T-helper 17 cell (primary cell): ENCODE results near the gene TTC34. TPM values are rescaled to one million over a fixed set of nuclear protein-coding genes. Genes with fewer than 3 reads are reported as not detected.

ENCODE experiments used
- ATAC-seq: fragments of 150-1000 bp; cut with Tn5 transposase; 2 replicates; pipeline ENCODE4 v1.10.0; 2021; ENCODE audit warnings: mild to moderate bottlenecking, moderate library complexity
- DNase-seq, 3 donors: peaks; one replicate each; pipeline versions ENCODE4 v3.0.0 to v3.0.0-alpha.2; 2020 to 2021
- H3K9me3 ChIP-seq: one replicate; pipeline ENCODE4 v1.7.0; 2013; ENCODE audit warnings: low read length, mild to moderate bottlenecking; ENCODE audit not compliant: control insufficient read depth, poor library complexity, severe bottlenecking
- H3K27ac Mint-ChIP-seq: one replicate; pipeline ENCODE4 v1.8.0; 2022; ENCODE audit warnings: mild to moderate bottlenecking, moderate library complexity, mixed read lengths
- H3K27me3 Mint-ChIP-seq: one replicate; pipeline ENCODE4 v1.8.0; 2022; ENCODE audit warnings: mixed read lengths
- H3K36me3 Mint-ChIP-seq: one replicate; pipeline ENCODE4 v1.8.0; 2022; ENCODE audit warnings: low read depth, mixed read lengths
- H3K4me1 Mint-ChIP-seq: one replicate; pipeline ENCODE4 v1.8.0; 2022; ENCODE audit warnings: mild to moderate bottlenecking, mixed read lengths
- H3K4me3 Mint-ChIP-seq: one replicate; pipeline ENCODE4 v1.8.0; 2022; ENCODE audit warnings: mild to moderate bottlenecking, moderate library complexity, mixed read lengths
- total RNA-seq, 4 donors: library from RNA in 2 of 4; stranded (reverse) in 2 of 4; gene quantifications; one replicate each; pipeline ENCODE4 v1.2.3 and lab custom pipeline; 2022 to 2026

The TTC34 gene
- total RNA-seq, 2 donors from 2014 or later, result 0.94 to 1.1 TPM

GRCh38 chr1:2590233-2591141 is 211.0 kb downstream of the TTC34 start:
- H3K9me3 ChIP-seq, result no peaks in the 10 kb centered on the region
- Mint-ChIP-seq H3K4me3 (peak overlapping the region; percentile 39), H3K27me3 (no peaks in the 10 kb centered on the region), H3K27ac (no peak overlapping the region), H3K36me3 (peaks cover 3% of the 10 kb centered on the region), H3K4me1 (peaks cover 13% of the 10 kb centered on the region)
- DNase-seq, result no peak
- ATAC-seq, result no peak

GRCh38 chr1:2589431-2590232 is 211.9 kb downstream of the TTC34 start:
- H3K4me3 Mint-ChIP-seq, result no peak overlapping the region
- no peak overlapping the region for H3K27ac Mint-ChIP-seq

GRCh38 chr1:2588661-2589430 is 212.6 kb downstream of the TTC34 start:
- Mint-ChIP-seq H3K27me3 (no peaks in the 10 kb centered on the region), H3K36me3 (peaks cover 3% of the 10 kb centered on the region), H3K4me1 (peaks cover 26% of the 10 kb centered on the region), H3K27ac (no peak overlapping the region), H3K4me3 (no peak overlapping the region)
- no peak for DNase-seq
- no peak for ATAC-seq
- H3K9me3 ChIP-seq, result no peaks in the 10 kb centered on the region

More at GRCh38 chr1:2589431-2590232, 211.9 kb downstream of the TTC34 start:
- no peak for ATAC-seq
- DNase-seq, result no peak
- peaks cover 20% of the 10 kb centered on the region for H3K4me1 Mint-ChIP-seq
- peaks cover 3% of the 10 kb centered on the region for H3K36me3 Mint-ChIP-seq
- H3K9me3 ChIP-seq, result no peaks in the 10 kb centered on the region
- no peaks in the 10 kb centered on the region for H3K27me3 Mint-ChIP-seq

GRCh38 chr1:2587860-2588571 is 213.5 kb downstream of the TTC34 start:
- Mint-ChIP-seq H3K27me3 (no peaks in the 10 kb centered on the region), H3K36me3 (peaks cover 3% of the 10 kb centered on the region), H3K4me3 (peak overlapping the region; percentile 91), H3K27ac (no peak overlapping the region), H3K4me1 (peaks cover 29% of the 10 kb centered on the region)
- ATAC-seq (no peak), DNase-seq (no peak)
- H3K9me3 ChIP-seq, result no peaks in the 10 kb centered on the region

GRCh38 chr1:2587071-2587859 is 214.2 kb downstream of the TTC34 start:
- no peak for ATAC-seq
- Mint-ChIP-seq H3K27me3 (no peaks in the 10 kb centered on the region), H3K36me3 (peaks cover 3% of the 10 kb centered on the region), H3K4me3 (peak overlapping the region; percentile 91), H3K27ac (peak overlapping the region; percentile 97), H3K4me1 (peaks cover 27% of the 10 kb centered on the region)
- DNase-seq, result peak in 1 of 3 donors; percentile 27
- H3K9me3 ChIP-seq, result no peaks in the 10 kb centered on the region

- DNase-seq, result peak; percentile 97 to 100 (median 97)
- peak within 1 kb of the TSS; percentile 91 for H3K4me3 Mint-ChIP-seq
- peak within 1 kb of the TSS; percentile 97 for H3K27ac Mint-ChIP-seq
- H3K9me3 ChIP-seq, result no peaks in the 10 kb centered on the region
- peak; percentile 76 for ATAC-seq
- peaks cover 3% of the 10 kb centered on the region for H3K36me3 Mint-ChIP-seq
- H3K27me3 Mint-ChIP-seq, result no peaks in the 10 kb centered on the region
- peaks cover 29% of the 10 kb centered on the region for H3K4me1 Mint-ChIP-seq
Observed at GRCh38 chr1:2586154-2587070, 215.1 kb downstream of the TTC34 start, which contains the start of gene PRXL2B. Gene PRXL2B (plus strand): TSS chr1:2586777. CDS start chr1:2586886, 109 bp downstream.

Other genes with a start within 250 kb of the TTC34 start
- gene TNFRSF14, start 245.3 kb downstream of the TTC34 start, total RNA-seq, result 100 to 1,000 TPM; 179 to 212 TPM
- gene PRXL2B, start 214.9 kb downstream of the TTC34 start, total RNA-seq, result 10 to 100 TPM; 17.6 to 18.5 TPM
- gene MMEL1, start 168.7 kb downstream of the TTC34 start, total RNA-seq, result 1 to 10 TPM in 1 of 2 donors, under 1 TPM in 1; 0.94 to 3.8 TPM
- not detected for gene ACTRT2, start 219.8 kb upstream of the TTC34 start, total RNA-seq